ENCODE results near the gene EIF2B4. TPM values are rescaled to one million over a fixed set of nuclear protein-coding genes. Genes with fewer than 3 reads are reported as not detected.
A peak's percentile ranks its signal among the peaks of the same experiment; 100 is the strongest.

EIF2B4 gene
- polyA plus RNA-seq = 35.0 TPM

- Mint-ChIP-seq H3K27ac (peak within 1 kb of the TSS; percentile 71 to 99 (median 95)), H3K36me3 (peaks cover 4% of the 10 kb centered on the region), H3K9me3 (no peaks in the 10 kb centered on the region), H3K27me3 (no peaks in the 10 kb centered on the region), H3K4me3 (peak within 1 kb of the TSS; percentile 84 to 100 (median 96)), H3K4me1 (peaks cover 17 to 26% (median 25%) of the 10 kb centered on the region in 3 donors)
Observed at GRCh38 chr2:27370026-27370815, at the start of gene EIF2B4, which contains the start of gene SNX17. EIF2B4 (minus strand) TSS chr2:27370338; CDS start chr2:27370314, 24 bp downstream. SNX17 (plus strand) TSS chr2:27370616; CDS start chr2:27370744, 128 bp downstream.

DNA sequence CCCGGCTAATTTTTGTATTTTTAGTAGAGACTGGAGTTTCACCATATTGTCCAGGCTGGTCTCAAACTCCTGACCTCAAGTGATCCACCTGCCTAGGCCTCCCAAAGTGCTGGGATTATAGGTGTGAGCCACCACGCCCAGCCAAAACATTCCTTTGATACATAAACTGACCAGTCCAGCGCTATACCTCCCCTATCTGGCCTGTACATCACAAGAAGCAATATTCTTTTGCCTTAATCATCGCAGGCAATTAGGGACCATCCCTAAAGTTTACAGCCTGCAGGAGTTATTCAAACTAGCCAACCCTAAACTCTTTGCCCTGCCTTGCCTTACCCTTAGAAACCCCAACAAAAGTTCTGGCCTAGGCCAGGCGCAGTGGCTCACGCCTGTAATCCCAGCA, 46.0 kb upstream of the EIF2B4 start:
- Mint-ChIP-seq H3K9me3 (no peaks in the 10 kb centered on the region), H3K27me3 (peaks cover 5% of the 10 kb centered on the region), H3K27ac (peak overlapping the region in 1 of 3 donors; percentile 28), H3K36me3 (no peaks in the 10 kb centered on the region), H3K4me3 (no peak overlapping the region), H3K4me1 (peaks cover 0 to 4% (median 1%) of the 10 kb centered on the region in 3 donors)

DNA sequence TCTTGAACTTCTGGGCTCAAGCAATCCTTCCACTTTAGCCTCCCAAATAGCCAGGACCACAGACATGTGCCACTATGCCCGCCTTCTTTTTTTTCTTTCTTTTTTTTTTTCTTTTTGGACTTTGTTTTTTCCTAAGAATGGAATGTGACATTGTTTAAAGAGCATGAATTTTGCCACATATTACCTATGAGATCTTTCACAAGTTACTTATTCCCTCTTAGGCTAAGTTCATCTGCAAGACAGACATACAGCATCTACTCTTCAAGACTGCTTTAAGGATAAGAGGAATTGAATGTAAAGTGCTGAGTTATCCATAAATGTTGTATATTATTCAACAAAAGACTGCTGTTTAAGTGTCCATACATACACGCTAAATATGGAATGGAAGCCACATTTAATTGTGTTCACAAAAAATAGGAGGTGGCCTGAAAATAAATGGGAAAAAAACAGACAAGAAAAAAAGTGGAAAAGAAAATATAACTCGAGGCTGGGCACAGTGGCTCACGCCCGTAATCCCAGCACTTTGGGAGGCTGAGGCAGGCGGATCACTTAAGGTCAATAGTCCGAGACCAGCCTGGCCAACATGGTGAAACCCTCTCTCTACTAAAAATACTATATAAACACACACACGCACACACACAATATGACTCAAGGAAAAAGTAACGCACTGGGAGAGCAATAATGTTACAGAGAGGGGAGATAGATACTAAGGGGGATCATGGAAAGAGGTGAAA, 42.4 kb upstream of the EIF2B4 start:
- Mint-ChIP-seq H3K4me1 (peaks cover 10 to 18% (median 13%) of the 10 kb centered on the region in 3 donors), H3K4me3 (peak overlapping the region in 1 of 4 donors; percentile 55), H3K27ac (no peak overlapping the region), H3K9me3 (peaks cover 0 to 1% (median 0%) of the 10 kb centered on the region in 3 donors), H3K27me3 (peaks cover 5% of the 10 kb centered on the region), H3K36me3 (no peaks in the 10 kb centered on the region)

DNA sequence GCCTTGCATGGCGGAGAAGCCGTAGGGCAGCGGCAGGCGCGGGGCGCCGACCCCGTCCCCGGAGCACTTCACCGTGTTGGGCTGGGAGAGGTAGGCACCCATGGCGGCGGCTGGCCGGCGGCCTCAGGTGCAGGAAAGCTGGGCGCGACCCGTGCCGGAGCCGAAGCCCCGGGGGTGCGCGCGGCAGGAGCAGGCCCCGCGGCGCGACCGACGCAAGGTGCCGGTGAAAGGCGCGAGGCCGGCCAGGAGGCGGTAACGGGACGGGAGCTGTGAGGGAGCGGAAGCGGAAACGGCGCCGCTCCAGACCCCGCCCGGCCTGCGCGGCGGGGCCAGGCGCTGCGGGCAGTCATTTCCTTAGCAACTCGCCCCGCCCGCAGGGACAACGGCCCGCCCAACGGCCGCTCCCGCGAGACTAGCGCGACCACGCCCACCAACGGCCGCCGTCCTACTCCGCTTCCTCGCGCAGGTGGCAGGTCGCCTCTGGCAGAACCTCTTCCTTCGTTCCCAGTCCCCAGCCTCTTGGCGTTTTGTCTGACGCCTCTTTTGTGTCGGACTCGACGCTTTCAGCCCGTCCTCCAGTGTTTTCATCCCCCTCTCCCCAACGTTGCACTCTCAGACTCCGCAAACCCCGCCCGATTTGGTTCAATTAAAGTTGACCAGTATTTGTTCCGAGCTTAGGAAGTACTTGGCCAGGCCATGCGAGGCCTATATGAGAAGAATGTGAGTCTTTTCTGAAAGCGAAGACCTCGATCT, 39.4 kb upstream of the EIF2B4 start, which contains the start of gene PPM1G:
PPM1G (minus strand) TSS at position 271 of the 753 bp plus-strand sequence; CDS start at position 102, 169 bp downstream.
- peaks cover 0 to 1% (median 0%) of the 10 kb centered on the region in 3 donors for H3K9me3 Mint-ChIP-seq
- peaks cover 18 to 23% (median 22%) of the 10 kb centered on the region in 3 donors for H3K4me1 Mint-ChIP-seq
- peaks cover 2% of the 10 kb centered on the region for H3K27me3 Mint-ChIP-seq
- peak within 1 kb of the TSS; percentile 88 to 96 (median 95) for H3K4me3 Mint-ChIP-seq
- no peaks in the 10 kb centered on the region for H3K36me3 Mint-ChIP-seq
- H3K27ac Mint-ChIP-seq = peak within 1 kb of the TSS; percentile 94 to 95 (median 94)

DNA sequence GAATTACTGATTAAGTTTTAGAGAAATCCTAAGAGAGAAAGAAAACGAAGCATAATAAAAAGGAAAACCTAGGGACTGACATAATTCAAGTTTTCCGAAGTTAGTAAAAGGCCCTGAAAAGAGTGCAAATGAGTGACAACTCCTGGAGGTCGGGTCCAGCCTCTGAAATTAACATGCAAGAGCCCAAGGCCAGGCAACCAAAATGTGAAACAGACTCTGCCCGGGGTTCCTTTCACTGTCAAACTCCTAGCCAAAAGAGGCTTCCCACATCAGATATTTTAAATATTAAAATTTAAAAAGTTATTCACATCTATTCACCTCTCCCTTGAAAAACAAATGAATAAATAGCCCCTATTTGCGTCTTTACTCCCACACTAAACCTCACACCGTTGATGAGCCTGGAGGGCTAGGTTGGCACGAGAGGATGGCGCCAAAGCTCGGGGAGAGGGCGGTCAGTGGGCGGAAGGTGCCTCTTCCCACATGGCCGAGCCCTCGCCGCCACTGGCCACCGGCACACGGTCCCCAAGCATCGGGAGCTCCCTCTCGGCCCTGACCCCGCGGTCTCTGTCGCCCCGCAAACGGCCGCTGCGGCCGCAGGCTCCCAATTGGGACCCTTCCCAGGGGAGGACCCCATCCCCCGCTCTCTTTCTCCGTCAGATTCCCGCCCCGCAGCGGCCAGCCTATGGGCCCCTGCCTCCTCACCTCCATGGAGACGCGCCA, 38.6 kb upstream of the EIF2B4 start:
- peak overlapping the region; percentile 88 to 96 (median 94) for H3K4me3 Mint-ChIP-seq
- H3K9me3 Mint-ChIP-seq = peaks cover 0 to 1% (median 0%) of the 10 kb centered on the region in 3 donors
- H3K27ac Mint-ChIP-seq = peak overlapping the region in 1 of 3 donors; percentile 83
- H3K4me1 Mint-ChIP-seq = peaks cover 18 to 25% (median 23%) of the 10 kb centered on the region in 3 donors
- H3K36me3 Mint-ChIP-seq = no peaks in the 10 kb centered on the region
- peaks cover 2% of the 10 kb centered on the region for H3K27me3 Mint-ChIP-seq

GRCh38 chr2:27407798-27408491, 37.8 kb upstream of the EIF2B4 start:
- Mint-ChIP-seq H3K9me3 (peaks cover 0 to 1% (median 0%) of the 10 kb centered on the region in 3 donors), H3K27me3 (peaks cover 2% of the 10 kb centered on the region), H3K4me1 (peaks cover 18 to 25% (median 23%) of the 10 kb centered on the region in 3 donors), H3K36me3 (no peaks in the 10 kb centered on the region), H3K4me3 (peak overlapping the region; percentile 88 to 96 (median 94)), H3K27ac (peak overlapping the region; percentile 67 to 83 (median 69))

DNA sequence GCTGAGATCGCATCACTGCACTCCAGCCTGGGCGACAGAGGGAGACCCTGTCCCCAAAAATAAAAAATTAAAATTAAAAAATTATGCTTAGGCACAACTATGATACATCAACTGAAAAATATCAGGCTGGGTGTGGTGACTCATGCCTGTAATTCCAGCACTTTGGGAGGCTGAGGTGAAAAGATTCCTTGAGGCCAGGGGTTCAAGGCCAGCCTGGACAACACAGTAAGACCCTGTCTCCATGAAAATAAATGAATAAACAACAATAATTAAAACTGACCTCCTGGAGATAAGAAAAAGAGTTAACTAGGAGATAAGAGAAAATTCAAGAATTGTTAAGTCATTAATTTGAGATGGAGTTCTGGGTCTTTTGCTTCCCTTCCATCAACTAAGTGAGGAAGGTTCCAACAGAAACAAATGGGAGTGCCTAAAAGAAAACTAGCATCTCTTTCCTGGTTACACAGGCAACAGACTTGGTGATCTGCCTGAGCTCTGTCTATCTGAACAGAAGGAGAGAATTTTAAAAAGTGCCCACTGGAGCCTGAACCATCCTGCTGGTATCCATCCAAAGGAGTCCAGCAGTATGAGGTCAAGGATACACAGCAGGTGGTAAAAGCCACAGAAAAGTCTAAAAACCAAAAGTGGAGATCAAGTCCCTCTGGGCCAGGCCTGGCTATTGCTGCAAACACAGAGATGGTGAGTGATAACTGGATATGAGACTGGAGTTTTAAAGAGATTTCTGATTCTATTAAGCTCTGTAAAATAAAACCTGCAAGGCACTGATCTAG, 30.4 kb upstream of the EIF2B4 start:
- H3K4me1 Mint-ChIP-seq = peaks cover 11 to 22% (median 18%) of the 10 kb centered on the region in 3 donors
- no peaks in the 10 kb centered on the region for H3K9me3 Mint-ChIP-seq
- H3K4me3 Mint-ChIP-seq = no peak overlapping the region
- H3K27me3 Mint-ChIP-seq = no peaks in the 10 kb centered on the region
- H3K36me3 Mint-ChIP-seq = peaks cover 9% of the 10 kb centered on the region
- peak overlapping the region in 2 of 3 donors; percentile 39 to 79 for H3K27ac Mint-ChIP-seq

DNA sequence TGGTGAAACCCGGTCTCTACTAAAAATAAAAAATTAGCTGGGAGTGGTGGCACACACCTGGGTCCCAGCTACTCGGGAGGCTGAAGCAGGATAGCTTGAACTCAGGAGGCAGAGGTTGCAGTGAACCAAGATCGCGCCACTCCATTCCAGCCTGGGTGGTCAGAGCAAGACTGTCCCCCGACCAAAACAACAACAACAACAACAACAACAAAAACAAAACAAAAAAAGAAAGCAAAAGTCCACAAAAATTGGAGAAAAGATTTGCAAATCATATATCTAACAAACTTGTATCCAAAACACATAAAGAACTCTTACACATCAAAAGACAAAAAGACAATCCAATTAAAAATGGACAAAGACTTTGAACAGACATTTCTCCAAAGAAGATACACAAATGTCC, 28.8 kb upstream of the EIF2B4 start:
- Mint-ChIP-seq H3K4me3 (peak overlapping the region in 2 of 4 donors; percentile 10 to 46), H3K4me1 (peaks cover 11 to 21% (median 18%) of the 10 kb centered on the region in 3 donors), H3K27ac (no peak overlapping the region), H3K36me3 (peaks cover 11% of the 10 kb centered on the region), H3K9me3 (no peaks in the 10 kb centered on the region), H3K27me3 (no peaks in the 10 kb centered on the region)

DNA sequence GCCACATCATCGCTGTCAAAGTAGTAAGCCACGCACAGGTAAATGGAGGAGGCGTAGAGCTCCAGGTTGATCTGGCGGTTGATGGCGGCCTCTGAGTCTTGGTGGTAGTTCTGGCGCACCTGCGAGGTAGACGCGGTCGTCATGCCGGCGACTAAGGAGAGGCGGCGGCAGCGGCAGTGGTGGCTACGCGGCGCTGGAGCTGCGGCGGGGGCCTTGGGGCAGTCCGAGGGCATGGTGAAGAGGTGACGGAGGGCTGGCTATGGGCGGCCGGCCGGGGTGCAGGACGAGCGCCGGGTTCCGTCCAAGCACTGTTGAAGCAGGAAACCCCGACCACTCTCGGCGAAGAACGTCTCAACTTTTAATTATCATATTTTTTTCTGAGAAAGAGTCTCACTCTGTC, 23.1 kb upstream of the EIF2B4 start:
- peaks cover 9% of the 10 kb centered on the region for H3K36me3 Mint-ChIP-seq
- H3K4me3 Mint-ChIP-seq = no peak overlapping the region
- no peaks in the 10 kb centered on the region for H3K27me3 Mint-ChIP-seq
- H3K9me3 Mint-ChIP-seq = no peaks in the 10 kb centered on the region
- peaks cover 4 to 16% (median 15%) of the 10 kb centered on the region in 3 donors for H3K4me1 Mint-ChIP-seq
- no peak overlapping the region for H3K27ac Mint-ChIP-seq

DNA sequence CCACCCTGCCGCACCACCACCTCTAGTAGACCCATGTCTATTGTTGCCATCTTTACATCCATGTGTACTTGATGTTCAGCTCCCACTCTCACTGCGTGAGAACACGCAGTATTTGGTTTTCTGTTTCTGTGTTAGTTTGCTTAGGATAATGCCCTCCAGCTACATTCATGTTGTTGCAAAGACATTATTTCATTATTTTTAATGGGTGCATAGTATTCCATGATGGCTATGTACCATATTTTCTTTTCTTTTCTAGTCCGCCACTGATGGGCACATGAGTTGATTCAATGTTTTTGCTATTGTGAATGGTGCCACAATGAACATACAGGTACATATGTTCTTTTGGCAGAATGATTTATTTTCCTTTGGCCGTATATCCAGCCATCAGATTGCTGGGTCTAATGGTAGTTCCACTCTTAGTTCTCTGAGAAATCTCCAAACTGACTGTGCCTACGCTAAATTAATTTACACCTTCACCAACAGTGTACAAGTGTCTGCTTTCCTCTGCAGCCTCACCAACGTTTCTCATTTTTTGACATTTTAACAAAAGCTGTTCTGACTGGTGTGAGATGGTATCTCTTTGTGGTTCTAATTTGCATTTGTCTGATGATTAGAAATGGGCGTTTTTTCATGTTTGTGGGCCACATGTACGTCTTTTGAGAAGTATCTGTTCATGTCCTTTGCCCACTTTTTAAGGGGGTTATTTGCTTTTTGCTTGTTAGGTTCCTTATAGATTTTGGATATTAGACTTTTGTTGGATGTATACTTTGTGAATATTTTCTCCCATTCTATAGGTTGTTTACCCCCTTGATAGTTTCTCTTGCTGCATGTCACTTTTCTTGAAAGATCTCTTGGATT, 20.9 kb upstream of the EIF2B4 start:
- Mint-ChIP-seq H3K9me3 (no peaks in the 10 kb centered on the region), H3K4me3 (no peak overlapping the region), H3K4me1 (peaks cover 0 to 13% (median 6%) of the 10 kb centered on the region in 3 donors), H3K27me3 (no peaks in the 10 kb centered on the region), H3K36me3 (peaks cover 3% of the 10 kb centered on the region), H3K27ac (no peak overlapping the region)

DNA sequence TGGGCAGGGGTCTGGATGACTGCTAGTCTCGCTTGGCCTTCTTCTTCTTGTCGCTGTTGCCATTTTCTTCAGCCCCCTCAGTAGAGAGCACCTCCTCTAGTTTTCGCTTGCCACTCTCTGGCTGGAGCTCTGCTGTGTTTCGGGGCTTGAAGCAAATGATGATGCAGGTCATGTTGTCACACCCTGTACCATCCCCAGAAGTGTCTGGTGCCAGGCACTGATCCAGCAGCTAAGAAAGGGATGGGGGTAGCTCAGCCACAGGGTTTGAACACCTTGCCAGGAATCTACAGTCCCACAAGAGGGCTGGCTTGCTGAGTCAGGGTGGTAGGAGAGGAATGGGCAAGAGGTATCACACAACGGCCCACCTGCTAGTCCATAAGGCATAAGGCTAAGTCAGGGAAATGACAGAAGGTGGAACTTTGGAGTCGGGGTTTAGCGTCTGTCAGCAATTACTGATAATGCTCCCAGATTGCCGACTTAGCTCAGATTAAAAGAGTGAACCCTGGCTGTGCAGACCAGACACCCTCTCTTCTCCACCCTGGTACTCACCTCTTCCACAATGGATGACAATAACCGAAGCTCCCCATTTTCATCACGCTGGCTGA, 11.5 kb upstream of the EIF2B4 start:
- Mint-ChIP-seq H3K36me3 (peaks cover 2% of the 10 kb centered on the region), H3K4me1 (peaks cover 9 to 23% (median 18%) of the 10 kb centered on the region in 3 donors), H3K4me3 (peak overlapping the region; percentile 63 to 91 (median 82)), H3K27ac (peak overlapping the region; percentile 91 to 96 (median 93)), H3K9me3 (no peaks in the 10 kb centered on the region), H3K27me3 (no peaks in the 10 kb centered on the region)

All from IgD-negative memory B cell (primary cell).